Activated CD8-positive, alpha-beta memory T cell treated with anti-CD3 and anti-CD28 coated beads, Interleukin-2, amount 50 U/mL, for 24 hours (primary cell): ENCODE results near the gene CFAP92.
"Not testable (repeated sequence)": the region's sequence is repeated elsewhere in the genome, so short reads cannot be mapped to it uniquely, and the experiment has no call there.

Source experiments
- DNase-seq: peaks from one replicate; pipeline ENCODE4 v3.0.0-alpha.2; 2020; ENCODE audit errors: extremely low read depth

Gene CFAP92

GRCh38 chr3:128906031-128906803 lies 87.7 kb downstream of the CFAP92 start:
- DNase-seq = no peak

- no peak for DNase-seq
Measured at GRCh38 chr3:128903501-128903900, 90.4 kb downstream of the CFAP92 start.

GRCh38 chr3:128902426-128902825 lies 91.5 kb downstream of the CFAP92 start:
- no peak for DNase-seq

GRCh38 chr3:128895843-128896697 lies 97.8 kb downstream of the CFAP92 start:
- DNase-seq = no peak

GRCh38 chr3:128889139-128889894 lies 104.6 kb downstream of the CFAP92 start:
- DNase-seq = no peak

- no peak for DNase-seq
Measured at GRCh38 chr3:128884992-128885391, 108.9 kb downstream of the CFAP92 start.

GRCh38 chr3:128882719-128883118 lies 111.2 kb downstream of the CFAP92 start:
- no peak for DNase-seq

GRCh38 chr3:128881576-128881975 lies 112.3 kb downstream of the CFAP92 start:
- DNase-seq = no peak

GRCh38 chr3:128880455-128880854 lies 113.4 kb downstream of the CFAP92 start:
- DNase-seq = not testable (repeated sequence)

GRCh38 chr3:128879991-128880390 lies 113.9 kb downstream of the CFAP92 start:
- DNase-seq = no peak

GRCh38 chr3:128879125-128879969 lies 114.5 kb downstream of the CFAP92 start, which contains the start of gene ACAD9:
ACAD9 (plus strand) TSS chr3:128879620; CDS start chr3:128879692, 72 bp downstream.
- DNase-seq = peak; percentile 91

GRCh38 chr3:128878556-128879124 lies 115.2 kb downstream of the CFAP92 start:
- no peak for DNase-seq

- no peak for DNase-seq
Measured at GRCh38 chr3:128878011-128878457, 115.8 kb downstream of the CFAP92 start.

GRCh38 chr3:128875556-128876120 lies 118.2 kb downstream of the CFAP92 start:
- peak; percentile 21 for DNase-seq

GRCh38 chr3:128874481-128875180 lies 119.2 kb downstream of the CFAP92 start:
- no peak for DNase-seq

GRCh38 chr3:128873244-128874022 lies 120.4 kb downstream of the CFAP92 start:
- DNase-seq = no peak

GRCh38 chr3:128872744-128873143 lies 121.1 kb downstream of the CFAP92 start:
- no peak for DNase-seq

- no peak for DNase-seq
Measured at GRCh38 chr3:128872282-128872681, 121.6 kb downstream of the CFAP92 start.

- DNase-seq = no peak
Measured at GRCh38 chr3:128870347-128870746, 123.5 kb downstream of the CFAP92 start.
